ENCODE results near the gene RNFT2. TPM values are rescaled to one million over a fixed set of nuclear protein-coding genes. Genes with fewer than 3 reads are reported as not detected.

The RNFT2 gene
- total RNA-seq, 1 experiment from 2014 or later, result 34.9 TPM

- ChIA-PET POLR2A (no interaction called here), CTCF (interaction anchor here (1.1 kb wide), 1 partner anchor 10 kb away, joined by 4 read pairs; no protein-coding TSS in a partner anchor), RAD21 (ENCODE audit: low non-redundant PET in 1 of 2, low total read pairs in 2 of 2, uncharacterized antibody in 2 of 2, unreplicated experiment in 2 of 2) (no interaction called here)
- DNase-seq (ENCODE audit: low read depth, low spot score) (no peak), ATAC-seq (no peak)
- no peak overlapping the region for H3K4me3 ChIP-seq (replicated peaks in 1 of 2; ENCODE audit: low read depth in 1 of 2, low read length in 2 of 2)
- H4K20me1 ChIP-seq (ENCODE audit: insufficient read depth), result no peaks in the 10 kb centered on the region
- H3K27ac ChIP-seq (ENCODE audit: low read depth, low read length), result no peak overlapping the region
- H3K4me1 ChIP-seq (ENCODE audit: control insufficient read depth in 1 of 2, insufficient read depth in 2 of 2, low read length in 2 of 2), result no peaks in the 10 kb centered on the region
- H3K36me3 ChIP-seq (ENCODE audit: control insufficient read depth in 1 of 2, insufficient read depth in 2 of 2, low read length in 2 of 2), result no peaks in the 10 kb centered on the region
- H2AFZ ChIP-seq (ENCODE audit: low read depth, low read length, poor library complexity, severe bottlenecking), result no peak overlapping the region
- no peak overlapping the region for H3K9ac ChIP-seq (ENCODE audit: low read length)
- TF ChIP-seq ATF3 (IDR thresholded peaks at IDR 0.05) (no peak), POLR2A (IDR thresholded peaks at IDR 0.05; ENCODE audit: borderline replicate concordance, extremely low read depth, insufficient read depth, insufficient read length) (no peak), SRF (IDR thresholded peaks at IDR 0.05; ENCODE audit: low read depth) (no peak), CEBPB (IDR thresholded peaks at IDR 0.05; ENCODE audit: low read depth) (no peak), SIN3A (IDR thresholded peaks at IDR 0.05; ENCODE audit: low read depth) (no peak)
- no peaks in the 10 kb centered on the region for H3K79me2 ChIP-seq (ENCODE audit: insufficient read depth, low read length)
- H3K27me3 ChIP-seq (ENCODE audit: insufficient read depth, low read length), result no peaks in the 10 kb centered on the region
- H3K4me2 ChIP-seq (ENCODE audit: low read length), result no peak overlapping the region
- H3K9me2 ChIP-seq (ENCODE audit: insufficient read depth), result no peaks in the 10 kb centered on the region
- no peaks in the 10 kb centered on the region for H3K9me3 ChIP-seq (ENCODE audit: control insufficient read depth in 1 of 2, insufficient read depth in 1 of 2, low read depth in 1 of 2, low read length in 2 of 2)
- BruUV-seq (replicated peaks), result no TSS peak
- intact Hi-C loops (cut with micrococcal nuclease), result no loop called here
Measured at GRCh38 chr12:116749884-116750283, 11.8 kb downstream of the RNFT2 start.

GRCh38 chr12:116750298-116750697 lies 12.2 kb downstream of the RNFT2 start:
- POLR2A ChIA-PET, result interaction anchor here (1.1 kb wide), 1 partner anchor 10 kb away, joined by 3 read pairs; no protein-coding TSS in a partner anchor
- RAD21 ChIA-PET (ENCODE audit: low non-redundant PET in 1 of 2, low total read pairs in 2 of 2, uncharacterized antibody in 2 of 2, unreplicated experiment in 2 of 2), result no interaction called here
- H3K9me2 ChIP-seq (ENCODE audit: insufficient read depth), result no peaks in the 10 kb centered on the region
- H2AFZ ChIP-seq (ENCODE audit: low read depth, low read length, poor library complexity, severe bottlenecking), result no peak overlapping the region
- no peak overlapping the region for H3K27ac ChIP-seq (ENCODE audit: low read depth, low read length)
- no peaks in the 10 kb centered on the region for H4K20me1 ChIP-seq (ENCODE audit: insufficient read depth)
- H3K9ac ChIP-seq (ENCODE audit: low read length), result no peak overlapping the region
- H3K36me3 ChIP-seq (ENCODE audit: control insufficient read depth in 1 of 2, insufficient read depth in 2 of 2, low read length in 2 of 2), result no peaks in the 10 kb centered on the region
- DNase-seq (ENCODE audit: low read depth, low spot score), result no peak
- CTCF ChIA-PET, result interaction anchor here (1.1 kb wide), 1 partner anchor 10 kb away, joined by 4 read pairs; no protein-coding TSS in a partner anchor
- H3K4me2 ChIP-seq (ENCODE audit: low read length), result no peak overlapping the region
- no TSS peak for BruUV-seq (replicated peaks)
- H3K79me2 ChIP-seq (ENCODE audit: insufficient read depth, low read length), result no peaks in the 10 kb centered on the region
- intact Hi-C loops (cut with micrococcal nuclease), result no loop called here
- no peaks in the 10 kb centered on the region for H3K4me1 ChIP-seq (ENCODE audit: control insufficient read depth in 1 of 2, insufficient read depth in 2 of 2, low read length in 2 of 2)
- H3K27me3 ChIP-seq (ENCODE audit: insufficient read depth, low read length), result no peaks in the 10 kb centered on the region
- ATAC-seq, result no peak
- no peaks in the 10 kb centered on the region for H3K9me3 ChIP-seq (ENCODE audit: control insufficient read depth in 1 of 2, insufficient read depth in 1 of 2, low read depth in 1 of 2, low read length in 2 of 2)
- H3K4me3 ChIP-seq (replicated peaks in 1 of 2; ENCODE audit: low read depth in 1 of 2, low read length in 2 of 2), result no peak overlapping the region
- no peak for TF ChIP-seq CBX3 (IDR thresholded peaks at IDR 0.05; ENCODE audit: low read depth)
- TF ChIP-seq ATF3 (IDR thresholded peaks at IDR 0.05), result no peak
- no peak for TF ChIP-seq ZFX (IDR thresholded peaks at IDR 0.05)
- no peak for TF ChIP-seq SIN3A (IDR thresholded peaks at IDR 0.05; ENCODE audit: low read depth)
- no peak for TF ChIP-seq JUND (IDR thresholded peaks at IDR 0.05)
- TF ChIP-seq RAD21 (IDR thresholded peaks at IDR 0.05; ENCODE audit: low read depth), result no peak
- TF ChIP-seq EZH2 (IDR thresholded peaks at IDR 0.05), result no peak
- no peak for TF ChIP-seq ELF1 (IDR thresholded peaks at IDR 0.05; ENCODE audit: borderline replicate concordance, low read depth)
- no peak for TF ChIP-seq EGR1 (IDR thresholded peaks at IDR 0.05; ENCODE audit: low read depth)
- no peak for TF ChIP-seq CEBPB (IDR thresholded peaks at IDR 0.05; ENCODE audit: low read depth)
- no peak for TF ChIP-seq FOSL1 (IDR thresholded peaks at IDR 0.05; ENCODE audit: low read depth)
- TF ChIP-seq REST (IDR thresholded peaks at IDR 0.05; ENCODE audit: low read depth), result no peak
- TF ChIP-seq POLR2AphosphoS5 (IDR thresholded peaks at IDR 0.05; ENCODE audit: low read depth, low read length), result no peak
- TF ChIP-seq MAX (IDR thresholded peaks at IDR 0.05), result no peak
- no peak for TF ChIP-seq ZNF274 (IDR thresholded peaks at IDR 0.05; ENCODE audit: low read depth, low read length)
- no peak for TF ChIP-seq YY1 (IDR thresholded peaks at IDR 0.05; ENCODE audit: extremely low read depth, insufficient replicate concordance, low read depth, low read length)

All from HCT116 (cell line).